GM23338 (cell line): ENCODE measurements around the gene LOXHD1. TPM values are rescaled to one million over a fixed set of nuclear protein-coding genes. Genes with fewer than 3 reads are reported as not detected.

Experiments
- ATAC-seq: fragments of 200-7000 bp; cut with Tn5 transposase; 3 replicates; pipeline ENCODE4 v1.9.1; 2020
- DNase-seq: peaks from one replicate; pipeline ENCODE4 v3.0.0-alpha.2; 2015; ENCODE audit warnings: low spot score
- H2AFZ ChIP-seq: fragments of 200-600 bp; sonication (generic); 2 replicates; pipeline ENCODE4 v1.8.0; 2016; ENCODE audit warnings: antibody characterized with exemption, mild to moderate bottlenecking, moderate library complexity
- H3F3A ChIP-seq: fragments of 200-600 bp; sonication (generic); replicated peaks from 2 replicates; pipeline ENCODE4 v1.8.0; 2017; ENCODE audit warnings: antibody characterized with exemption, mixed run types, low read depth
- H3K27ac ChIP-seq: fragments of 200-600 bp; sonication (generic); 2 replicates; pipeline ENCODE4 v1.6.1; 2016; ENCODE audit warnings: low read depth
- H3K27me3 ChIP-seq: fragments of 200-600 bp; sonication (generic); 2 replicates; pipeline ENCODE4 v1.8.0; 2016; ENCODE audit warnings: mild to moderate bottlenecking, mixed run types, moderate library complexity; ENCODE audit not compliant: insufficient read depth
- H3K36me3 ChIP-seq: fragments of 200-600 bp; sonication (generic); 2 replicates; pipeline ENCODE4 v1.8.0; 2016; ENCODE audit warnings: mild to moderate bottlenecking; ENCODE audit not compliant: insufficient read depth
- H3K4me1 ChIP-seq: fragments of 200-600 bp; sonication (generic); 2 replicates; pipeline ENCODE4 v1.8.0; 2016; ENCODE audit warnings: mild to moderate bottlenecking, moderate library complexity; ENCODE audit not compliant: insufficient read depth
- H3K4me2 ChIP-seq: fragments of 200-600 bp; sonication (generic); 2 replicates; pipeline ENCODE4 v1.7.1; 2017; ENCODE audit warnings: mixed run types
- H3K4me3 ChIP-seq: fragments of 200-600 bp; sonication (generic); 2 replicates; pipeline ENCODE4 v1.6.1; 2016; ENCODE audit warnings: mixed run types
- H3K79me2 ChIP-seq: fragments of 200-600 bp; sonication (generic); replicated peaks from 2 replicates; pipeline ENCODE4 v1.8.0; 2017; ENCODE audit warnings: mild to moderate bottlenecking; ENCODE audit not compliant: insufficient read depth
- H3K9me2 ChIP-seq: fragments of 200-600 bp; sonication (generic); 2 replicates; pipeline ENCODE4 v1.8.0; 2017; ENCODE audit not compliant: insufficient read depth
- H4K20me1 ChIP-seq: fragments of 200-600 bp; sonication (generic); replicated peaks from 2 replicates; pipeline ENCODE4 v1.8.0; 2017; ENCODE audit warnings: mild to moderate bottlenecking; ENCODE audit not compliant: insufficient read depth
- H3K27ac Mint-ChIP-seq: 2 replicates; pipeline ENCODE4 v1.8.0; 2020; ENCODE audit warnings: inconsistent platforms, mild to moderate bottlenecking, moderate library complexity, mixed read lengths
- H3K27me3 Mint-ChIP-seq: 3 replicates; pipeline ENCODE4 v1.8.0; 2022; ENCODE audit warnings: low read depth, mild to moderate bottlenecking, moderate library complexity, mixed read lengths, inconsistent platforms; ENCODE audit not compliant: insufficient read depth, poor library complexity
- H3K36me3 Mint-ChIP-seq: 3 replicates; pipeline ENCODE4 v1.8.0; 2021; ENCODE audit warnings: low read depth, mild to moderate bottlenecking, inconsistent platforms, moderate library complexity, mixed read lengths
- H3K4me1 Mint-ChIP-seq: 3 replicates; pipeline ENCODE4 v1.8.0; 2020; ENCODE audit warnings: mild to moderate bottlenecking, inconsistent platforms, mixed read lengths
- H3K4me3 Mint-ChIP-seq: 3 replicates; pipeline ENCODE4 v1.8.0; 2021; ENCODE audit warnings: moderate library complexity, mild to moderate bottlenecking, inconsistent platforms, mixed read lengths
- H3K9me3 Mint-ChIP-seq: 3 replicates; pipeline ENCODE4 v1.8.0; 2020; ENCODE audit warnings: moderate library complexity, mild to moderate bottlenecking, inconsistent platforms, mixed read lengths
- CREB1 ChIP-seq: fragments of 250-450 bp; sonication (Bioruptor Pico); IDR thresholded peaks from 2 replicates; pipeline ENCODE4 v1.5.0; 2020; ENCODE audit warnings: low read depth, mild to moderate bottlenecking, moderate library complexity
- EZH2 ChIP-seq: fragments of 200-600 bp; sonication (generic); IDR thresholded peaks from one replicate; pipeline ENCODE4 v1.8.0; 2017; ENCODE audit warnings: antibody characterized with exemption, mild to moderate bottlenecking, low read depth; ENCODE audit not compliant: unreplicated experiment
- EZH2phosphoT487 ChIP-seq: fragments of 200-600 bp; sonication (generic); IDR thresholded peaks from one replicate; pipeline ENCODE4 v1.8.1; 2018; ENCODE audit warnings: antibody characterized with exemption; ENCODE audit not compliant: unreplicated experiment
- JUNB ChIP-seq: IDR thresholded peaks from one replicate; pipeline ENCODE4 v1.6.1; 2016; ENCODE audit warnings: antibody characterized with exemption; ENCODE audit not compliant: unreplicated experiment
- NANOG ChIP-seq: IDR thresholded peaks from 2 replicates; pipeline ENCODE4 v1.6.1; 2016; ENCODE audit warnings: antibody characterized with exemption, borderline replicate concordance
- POLR2AphosphoS5 ChIP-seq: IDR thresholded peaks from 2 replicates; pipeline ENCODE4 v1.6.1; 2016; ENCODE audit warnings: antibody characterized with exemption, low read depth
- STAT1 ChIP-seq: IDR thresholded peaks from one replicate; pipeline ENCODE4 v1.6.1; 2016; ENCODE audit warnings: antibody characterized with exemption; ENCODE audit not compliant: unreplicated experiment
- ZNF114 ChIP-seq: fragments of 250-450 bp; sonication (Bioruptor Pico); IDR thresholded peaks from 2 replicates; pipeline ENCODE4 v1.5.0; 2020; ENCODE audit warnings: mild to moderate bottlenecking, moderate library complexity
- ZNF331 ChIP-seq: fragments of 250-450 bp; sonication (Bioruptor Pico); IDR thresholded peaks from 2 replicates; pipeline ENCODE4 v1.5.0; 2020; ENCODE audit warnings: low read depth, mild to moderate bottlenecking, moderate library complexity
- polyA plus RNA-seq: library from polyadenylated mRNA; unstranded; fragments of >200 nt; fragmentation: Nextera tagmentation; extraction: Ambion mirVana; gene quantifications from 2 replicates; pipeline ENCODE4 v1.2.1, GENCODE V29; 2016
- total RNA-seq: library from RNA; depleted of rRNA; stranded (reverse); fragments of >200 nt; shearing (Covaris generic); gene quantifications from 2 replicates; pipeline ENCODE4 v1.2.3, GENCODE V29; 2014
- TF ChIP-seq, protein P1 (sequence below), 2 experiments: fragments of 200-600 bp in 1 of 2; sonication (generic) in 1 of 2; conservative IDR thresholded peaks; 2 replicates each; pipeline versions ENCODE4 v1.5.1 to v1.6.1; 2016 to 2017; ENCODE audit warnings: antibody characterized with exemption in 2 of 2, low read depth in 2 of 2, mild to moderate bottlenecking in 2 of 2, moderate library complexity in 1 of 2
- TF ChIP-seq, protein P2 (sequence below): fragments of 250-450 bp; sonication (Bioruptor Pico); IDR thresholded peaks from 2 replicates; pipeline ENCODE4 v1.5.0; 2020; ENCODE audit warnings: mild to moderate bottlenecking, moderate library complexity
- TF ChIP-seq, protein P3 (sequence below): IDR thresholded peaks from 2 replicates; pipeline ENCODE4 v1.6.1; 2016; ENCODE audit warnings: antibody characterized with exemption
- TF ChIP-seq, protein P4 (sequence below): IDR thresholded peaks from one replicate; pipeline ENCODE4 v1.6.1; 2018; ENCODE audit warnings: antibody characterized with exemption; ENCODE audit not compliant: unreplicated experiment

Gene LOXHD1
- total and polyA plus RNA-seq, 2 experiments from 2014 or later, result 0.17 TPM; not detected in 1

DNA sequence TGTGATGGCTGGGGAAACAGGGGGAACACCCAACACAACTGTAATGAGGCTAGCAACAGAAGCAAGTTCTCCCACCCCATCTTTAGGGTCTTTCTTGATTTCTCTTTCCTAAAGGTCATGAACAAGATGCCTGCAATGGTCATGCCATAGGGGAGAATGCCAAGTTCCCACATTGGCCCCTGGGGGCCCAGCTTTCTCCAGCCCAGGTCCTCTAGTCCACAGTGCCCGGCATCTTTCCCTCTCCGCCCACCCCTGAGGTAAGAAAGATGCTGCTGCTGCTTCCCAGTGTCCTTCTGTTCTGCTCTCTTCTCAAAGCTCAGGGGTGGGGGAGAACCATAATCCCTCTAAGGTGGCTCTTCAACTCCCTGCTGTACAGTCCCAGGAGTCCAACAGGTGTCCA, 78.0 kb downstream of the LOXHD1 start:
- H3K36me3 ChIP-seq, result no peaks in the 10 kb centered on the region
- no peak overlapping the region for H3K4me3 ChIP-seq
- ATAC-seq (no peak), DNase-seq (no peak)
- H3K9me2 ChIP-seq, result 0 out of 2 replicates have a peak, but pooled peaks cover 10% of the 10 kb centered on the region
- no peaks in the 10 kb centered on the region for H3K27me3 ChIP-seq
- Mint-ChIP-seq H3K9me3 (peaks cover 19% of the 10 kb centered on the region), H3K27me3 (peaks cover 9% of the 10 kb centered on the region), H3K4me3 (no peak overlapping the region), H3K4me1 (no peaks in the 10 kb centered on the region), H3K36me3 (no peaks in the 10 kb centered on the region), H3K27ac (no peak overlapping the region)
- TF ChIP-seq ZNF114 (CRISPR knock-in tag) (no peak), STAT1 (no peak), EZH2 (no peak), CREB1 (CRISPR knock-in tag) (no peak), EZH2phosphoT487 (no peak), POLR2AphosphoS5 (no peak), JUNB (no peak), NANOG (no peak), ZNF331 (CRISPR knock-in tag) (no peak)
- TF ChIP-seq, protein P1, sequence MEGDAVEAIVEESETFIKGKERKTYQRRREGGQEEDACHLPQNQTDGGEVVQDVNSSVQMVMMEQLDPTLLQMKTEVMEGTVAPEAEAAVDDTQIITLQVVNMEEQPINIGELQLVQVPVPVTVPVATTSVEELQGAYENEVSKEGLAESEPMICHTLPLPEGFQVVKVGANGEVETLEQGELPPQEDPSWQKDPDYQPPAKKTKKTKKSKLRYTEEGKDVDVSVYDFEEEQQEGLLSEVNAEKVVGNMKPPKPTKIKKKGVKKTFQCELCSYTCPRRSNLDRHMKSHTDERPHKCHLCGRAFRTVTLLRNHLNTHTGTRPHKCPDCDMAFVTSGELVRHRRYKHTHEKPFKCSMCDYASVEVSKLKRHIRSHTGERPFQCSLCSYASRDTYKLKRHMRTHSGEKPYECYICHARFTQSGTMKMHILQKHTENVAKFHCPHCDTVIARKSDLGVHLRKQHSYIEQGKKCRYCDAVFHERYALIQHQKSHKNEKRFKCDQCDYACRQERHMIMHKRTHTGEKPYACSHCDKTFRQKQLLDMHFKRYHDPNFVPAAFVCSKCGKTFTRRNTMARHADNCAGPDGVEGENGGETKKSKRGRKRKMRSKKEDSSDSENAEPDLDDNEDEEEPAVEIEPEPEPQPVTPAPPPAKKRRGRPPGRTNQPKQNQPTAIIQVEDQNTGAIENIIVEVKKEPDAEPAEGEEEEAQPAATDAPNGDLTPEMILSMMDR (conservative IDR thresholded peaks at IDR 0.05; ENCODE audit: low read depth in 2 of 2), result no peak
- TF ChIP-seq, protein P2, sequence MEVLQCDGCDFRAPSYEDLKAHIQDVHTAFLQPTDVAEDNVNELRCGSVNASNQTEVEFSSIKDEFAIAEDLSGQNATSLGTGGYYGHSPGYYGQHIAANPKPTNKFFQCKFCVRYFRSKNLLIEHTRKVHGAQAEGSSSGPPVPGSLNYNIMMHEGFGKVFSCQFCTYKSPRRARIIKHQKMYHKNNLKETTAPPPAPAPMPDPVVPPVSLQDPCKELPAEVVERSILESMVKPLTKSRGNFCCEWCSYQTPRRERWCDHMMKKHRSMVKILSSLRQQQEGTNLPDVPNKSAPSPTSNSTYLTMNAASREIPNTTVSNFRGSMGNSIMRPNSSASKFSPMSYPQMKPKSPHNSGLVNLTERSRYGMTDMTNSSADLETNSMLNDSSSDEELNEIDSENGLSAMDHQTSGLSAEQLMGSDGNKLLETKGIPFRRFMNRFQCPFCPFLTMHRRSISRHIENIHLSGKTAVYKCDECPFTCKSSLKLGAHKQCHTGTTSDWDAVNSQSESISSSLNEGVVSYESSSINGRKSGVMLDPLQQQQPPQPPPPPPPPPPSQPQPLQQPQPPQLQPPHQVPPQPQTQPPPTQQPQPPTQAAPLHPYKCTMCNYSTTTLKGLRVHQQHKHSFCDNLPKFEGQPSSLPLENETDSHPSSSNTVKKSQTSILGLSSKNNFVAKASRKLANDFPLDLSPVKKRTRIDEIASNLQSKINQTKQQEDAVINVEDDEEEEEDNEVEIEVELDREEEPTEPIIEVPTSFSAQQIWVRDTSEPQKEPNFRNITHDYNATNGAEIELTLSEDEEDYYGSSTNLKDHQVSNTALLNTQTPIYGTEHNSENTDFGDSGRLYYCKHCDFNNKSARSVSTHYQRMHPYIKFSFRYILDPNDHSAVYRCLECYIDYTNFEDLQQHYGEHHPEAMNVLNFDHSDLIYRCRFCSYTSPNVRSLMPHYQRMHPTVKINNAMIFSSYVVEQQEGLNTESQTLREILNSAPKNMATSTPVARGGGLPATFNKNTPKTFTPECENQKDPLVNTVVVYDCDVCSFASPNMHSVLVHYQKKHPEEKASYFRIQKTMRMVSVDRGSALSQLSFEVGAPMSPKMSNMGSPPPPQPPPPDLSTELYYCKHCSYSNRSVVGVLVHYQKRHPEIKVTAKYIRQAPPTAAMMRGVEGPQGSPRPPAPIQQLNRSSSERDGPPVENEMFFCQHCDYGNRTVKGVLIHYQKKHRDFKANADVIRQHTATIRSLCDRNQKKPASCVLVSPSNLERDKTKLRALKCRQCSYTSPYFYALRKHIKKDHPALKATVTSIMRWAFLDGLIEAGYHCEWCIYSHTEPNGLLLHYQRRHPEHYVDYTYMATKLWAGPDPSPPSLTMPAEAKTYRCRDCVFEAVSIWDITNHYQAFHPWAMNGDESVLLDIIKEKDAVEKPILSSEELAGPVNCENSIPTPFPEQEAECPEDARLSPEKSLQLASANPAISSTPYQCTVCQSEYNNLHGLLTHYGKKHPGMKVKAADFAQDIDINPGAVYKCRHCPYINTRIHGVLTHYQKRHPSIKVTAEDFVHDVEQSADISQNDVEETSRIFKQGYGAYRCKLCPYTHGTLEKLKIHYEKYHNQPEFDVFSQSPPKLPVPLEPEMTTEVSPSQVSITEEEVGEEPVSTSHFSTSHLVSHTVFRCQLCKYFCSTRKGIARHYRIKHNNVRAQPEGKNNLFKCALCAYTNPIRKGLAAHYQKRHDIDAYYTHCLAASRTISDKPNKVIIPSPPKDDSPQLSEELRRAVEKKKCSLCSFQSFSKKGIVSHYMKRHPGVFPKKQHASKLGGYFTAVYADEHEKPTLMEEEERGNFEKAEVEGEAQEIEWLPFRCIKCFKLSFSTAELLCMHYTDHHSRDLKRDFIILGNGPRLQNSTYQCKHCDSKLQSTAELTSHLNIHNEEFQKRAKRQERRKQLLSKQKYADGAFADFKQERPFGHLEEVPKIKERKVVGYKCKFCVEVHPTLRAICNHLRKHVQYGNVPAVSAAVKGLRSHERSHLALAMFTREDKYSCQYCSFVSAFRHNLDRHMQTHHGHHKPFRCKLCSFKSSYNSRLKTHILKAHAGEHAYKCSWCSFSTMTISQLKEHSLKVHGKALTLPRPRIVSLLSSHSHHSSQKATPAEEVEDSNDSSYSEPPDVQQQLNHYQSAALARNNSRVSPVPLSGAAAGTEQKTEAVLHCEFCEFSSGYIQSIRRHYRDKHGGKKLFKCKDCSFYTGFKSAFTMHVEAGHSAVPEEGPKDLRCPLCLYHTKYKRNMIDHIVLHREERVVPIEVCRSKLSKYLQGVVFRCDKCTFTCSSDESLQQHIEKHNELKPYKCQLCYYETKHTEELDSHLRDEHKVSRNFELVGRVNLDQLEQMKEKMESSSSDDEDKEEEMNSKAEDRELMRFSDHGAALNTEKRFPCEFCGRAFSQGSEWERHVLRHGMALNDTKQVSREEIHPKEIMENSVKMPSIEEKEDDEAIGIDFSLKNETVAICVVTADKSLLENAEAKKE, result no peak
- TF ChIP-seq, protein P3, sequence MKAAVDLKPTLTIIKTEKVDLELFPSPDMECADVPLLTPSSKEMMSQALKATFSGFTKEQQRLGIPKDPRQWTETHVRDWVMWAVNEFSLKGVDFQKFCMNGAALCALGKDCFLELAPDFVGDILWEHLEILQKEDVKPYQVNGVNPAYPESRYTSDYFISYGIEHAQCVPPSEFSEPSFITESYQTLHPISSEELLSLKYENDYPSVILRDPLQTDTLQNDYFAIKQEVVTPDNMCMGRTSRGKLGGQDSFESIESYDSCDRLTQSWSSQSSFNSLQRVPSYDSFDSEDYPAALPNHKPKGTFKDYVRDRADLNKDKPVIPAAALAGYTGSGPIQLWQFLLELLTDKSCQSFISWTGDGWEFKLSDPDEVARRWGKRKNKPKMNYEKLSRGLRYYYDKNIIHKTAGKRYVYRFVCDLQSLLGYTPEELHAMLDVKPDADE, result no peak
- TF ChIP-seq, protein P4, sequence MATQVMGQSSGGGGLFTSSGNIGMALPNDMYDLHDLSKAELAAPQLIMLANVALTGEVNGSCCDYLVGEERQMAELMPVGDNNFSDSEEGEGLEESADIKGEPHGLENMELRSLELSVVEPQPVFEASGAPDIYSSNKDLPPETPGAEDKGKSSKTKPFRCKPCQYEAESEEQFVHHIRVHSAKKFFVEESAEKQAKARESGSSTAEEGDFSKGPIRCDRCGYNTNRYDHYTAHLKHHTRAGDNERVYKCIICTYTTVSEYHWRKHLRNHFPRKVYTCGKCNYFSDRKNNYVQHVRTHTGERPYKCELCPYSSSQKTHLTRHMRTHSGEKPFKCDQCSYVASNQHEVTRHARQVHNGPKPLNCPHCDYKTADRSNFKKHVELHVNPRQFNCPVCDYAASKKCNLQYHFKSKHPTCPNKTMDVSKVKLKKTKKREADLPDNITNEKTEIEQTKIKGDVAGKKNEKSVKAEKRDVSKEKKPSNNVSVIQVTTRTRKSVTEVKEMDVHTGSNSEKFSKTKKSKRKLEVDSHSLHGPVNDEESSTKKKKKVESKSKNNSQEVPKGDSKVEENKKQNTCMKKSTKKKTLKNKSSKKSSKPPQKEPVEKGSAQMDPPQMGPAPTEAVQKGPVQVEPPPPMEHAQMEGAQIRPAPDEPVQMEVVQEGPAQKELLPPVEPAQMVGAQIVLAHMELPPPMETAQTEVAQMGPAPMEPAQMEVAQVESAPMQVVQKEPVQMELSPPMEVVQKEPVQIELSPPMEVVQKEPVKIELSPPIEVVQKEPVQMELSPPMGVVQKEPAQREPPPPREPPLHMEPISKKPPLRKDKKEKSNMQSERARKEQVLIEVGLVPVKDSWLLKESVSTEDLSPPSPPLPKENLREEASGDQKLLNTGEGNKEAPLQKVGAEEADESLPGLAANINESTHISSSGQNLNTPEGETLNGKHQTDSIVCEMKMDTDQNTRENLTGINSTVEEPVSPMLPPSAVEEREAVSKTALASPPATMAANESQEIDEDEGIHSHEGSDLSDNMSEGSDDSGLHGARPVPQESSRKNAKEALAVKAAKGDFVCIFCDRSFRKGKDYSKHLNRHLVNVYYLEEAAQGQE, result no peak
- H4K20me1 ChIP-seq, result no peaks in the 10 kb centered on the region
- no peaks in the 10 kb centered on the region for H3F3A ChIP-seq
- no peaks in the 10 kb centered on the region for H3K4me1 ChIP-seq
- no peaks in the 10 kb centered on the region for H3K79me2 ChIP-seq
- no peak overlapping the region for H3K27ac ChIP-seq
- H3K4me2 ChIP-seq, result no peak overlapping the region
- no peak overlapping the region for H2AFZ ChIP-seq
